ENCODE results near the gene ST8SIA6.

Gene ST8SIA6

DNA sequence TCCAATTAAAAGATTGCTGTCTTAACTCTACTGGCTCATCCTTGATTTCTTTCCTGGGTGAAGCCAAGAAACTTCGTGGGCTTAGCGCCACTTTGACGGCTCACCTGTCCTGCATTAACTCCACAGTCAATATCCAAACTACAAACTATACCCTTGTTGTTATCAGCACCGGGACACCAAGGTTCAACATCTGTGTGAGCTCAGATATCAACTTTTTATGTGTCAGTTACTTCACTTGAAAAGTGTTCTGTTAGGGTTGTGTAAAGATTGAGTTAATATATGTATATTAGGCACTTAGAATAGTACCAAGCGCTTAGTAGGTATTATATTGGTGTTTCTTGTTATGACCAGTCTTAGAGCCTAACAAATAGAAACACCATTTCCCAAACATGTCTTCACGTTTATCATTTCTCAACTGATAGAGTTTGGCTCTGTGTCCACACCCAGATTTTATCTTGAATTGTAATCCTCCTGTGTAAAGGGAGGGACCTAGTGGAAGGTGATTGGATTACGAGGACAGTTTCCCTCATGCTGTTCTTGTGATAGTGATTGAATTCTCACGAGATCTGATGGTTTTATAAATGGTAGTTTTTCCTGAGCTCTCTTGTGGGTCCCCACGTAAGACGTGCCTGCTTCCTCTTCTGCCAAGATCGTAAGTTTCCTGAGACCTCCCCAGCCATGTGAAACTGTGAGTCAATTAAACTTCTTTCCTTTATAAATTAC is 19.0 kb upstream of the ST8SIA6 start:
- no peak for TF ChIP-seq POLR2A (IDR thresholded peaks at IDR 0.05; ENCODE audit: low read depth, low read length)
- no peak for FAIRE-seq

DNA sequence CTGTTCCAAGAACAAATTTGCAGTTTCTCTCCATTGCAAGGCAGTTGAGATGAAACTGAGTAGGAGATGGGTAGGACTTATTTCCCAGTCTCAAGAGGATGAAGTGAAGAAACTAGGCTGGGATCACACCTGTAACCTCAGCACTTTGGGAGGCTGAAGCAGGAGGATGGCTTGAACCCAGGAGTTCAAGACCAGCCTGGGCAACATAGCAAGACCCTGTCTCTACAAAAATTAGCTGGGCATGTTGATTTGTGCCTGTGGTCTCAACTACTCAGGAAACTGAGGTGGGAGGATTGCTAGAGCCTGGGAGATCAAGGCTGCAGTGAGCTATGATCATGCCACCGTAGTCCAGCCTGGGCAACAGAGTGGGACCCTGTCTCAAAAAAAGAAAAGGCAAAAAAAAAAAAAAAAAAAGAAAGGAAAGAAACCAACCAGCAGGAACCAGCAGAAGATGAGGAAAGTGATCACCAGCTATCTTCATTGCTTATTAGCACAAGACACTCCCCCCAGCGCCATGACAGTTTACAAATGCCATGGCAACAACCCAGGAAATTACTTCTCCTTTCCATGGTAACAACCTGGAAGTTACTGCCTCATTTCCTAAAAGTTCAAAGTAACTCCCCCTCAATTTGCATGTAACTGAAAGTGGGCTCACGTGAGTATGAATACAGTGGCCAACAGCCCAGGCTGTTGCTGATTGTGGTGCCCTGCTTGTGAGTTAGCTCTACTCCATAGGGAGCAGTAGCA is 18.3 kb upstream of the ST8SIA6 start:
- TF ChIP-seq POLR2A (IDR thresholded peaks at IDR 0.05; ENCODE audit: low read depth, low read length): no peak
- DNase-seq (ENCODE audit: insufficient read length, low spot score): no peak
- FAIRE-seq: no peak

More for the DNA sequence above, 19.0 kb upstream of the ST8SIA6 start:
- DNase-seq (ENCODE audit: insufficient read length, low spot score): no peak

DNA sequence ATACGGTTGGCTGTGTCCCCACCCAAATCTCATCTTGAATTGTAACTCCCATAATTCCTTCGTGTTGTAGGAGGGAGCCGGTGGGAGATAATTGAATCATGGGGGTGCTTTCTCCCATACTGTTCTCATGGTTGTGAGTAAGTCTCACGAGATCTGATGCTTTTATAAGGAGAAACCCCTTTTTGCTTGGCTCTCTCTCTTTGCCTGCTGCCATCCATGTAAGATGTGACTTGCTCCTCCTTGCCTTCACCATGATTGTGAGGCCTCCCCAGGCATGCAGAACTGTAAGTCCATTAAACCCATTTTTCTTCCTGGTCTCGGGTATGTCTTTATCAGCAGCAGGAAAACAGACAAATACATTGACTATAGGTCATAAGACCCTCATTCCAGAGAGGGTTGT is 15.9 kb upstream of the ST8SIA6 start:
- no peak for FAIRE-seq
- DNase-seq (ENCODE audit: insufficient read length, low spot score): no peak
- no peak for TF ChIP-seq POLR2A (IDR thresholded peaks at IDR 0.05; ENCODE audit: low read depth, low read length)

DNA sequence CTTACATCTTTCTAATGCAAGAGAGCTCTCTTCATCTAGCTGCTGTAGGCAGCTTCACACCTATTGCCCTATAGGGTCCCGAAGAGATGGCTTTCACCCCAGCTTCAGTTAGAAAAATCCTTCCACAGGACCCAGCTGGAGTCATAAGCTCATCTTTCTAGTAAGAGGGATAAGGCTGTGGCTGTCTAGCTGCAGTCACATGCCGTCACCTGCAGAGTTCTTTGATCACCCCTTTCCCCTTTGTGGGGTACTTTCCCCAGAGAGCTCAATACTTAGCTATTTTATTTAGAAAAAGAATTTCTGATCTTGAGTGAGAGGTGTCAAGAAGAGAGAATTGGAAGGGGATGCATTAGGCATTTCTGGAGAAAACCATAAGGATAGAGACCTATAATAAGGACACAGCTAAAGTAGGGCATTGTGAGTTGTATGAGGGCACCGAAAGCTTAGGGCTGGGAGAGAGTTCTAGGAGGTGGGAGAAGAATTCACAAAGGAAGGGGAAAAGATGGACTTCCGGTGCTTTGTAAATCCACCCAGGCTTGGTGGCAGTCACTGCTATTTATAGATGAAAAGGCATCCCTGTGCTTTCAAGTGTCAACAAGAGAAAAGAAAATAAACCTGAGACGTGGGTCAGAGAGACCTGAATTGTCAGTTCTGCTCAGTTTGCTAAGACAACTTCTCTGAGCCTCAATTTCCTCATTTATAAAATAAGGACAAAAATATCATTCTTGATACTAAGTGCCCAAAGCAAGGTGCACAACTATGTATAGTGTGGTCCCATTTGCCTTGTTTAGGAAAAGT is 11.1 kb upstream of the ST8SIA6 start:
- DNase-seq (ENCODE audit: insufficient read length, low spot score) (no peak), FAIRE-seq (no peak)
- no peak for TF ChIP-seq POLR2A (IDR thresholded peaks at IDR 0.05; ENCODE audit: low read depth, low read length)

DNA sequence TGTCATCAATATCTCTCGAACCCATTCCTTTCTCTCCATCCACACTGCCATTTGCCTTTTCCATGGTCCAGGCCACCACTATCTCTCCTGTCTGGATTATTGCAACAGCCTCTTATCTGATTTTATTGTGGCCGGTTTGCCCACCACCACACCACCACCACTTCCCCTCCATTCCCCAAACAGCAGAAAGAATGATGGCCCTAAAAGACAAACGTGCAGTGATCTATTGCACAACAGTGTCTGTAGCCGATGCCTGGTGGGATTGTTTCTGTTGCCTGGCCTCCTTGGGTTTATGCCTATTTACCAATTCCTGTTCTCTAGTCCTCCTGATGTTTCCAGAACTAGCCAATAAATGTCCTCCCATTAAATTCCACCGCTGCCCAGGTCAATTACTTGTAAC is 10.2 kb upstream of the ST8SIA6 start:
- no peak for TF ChIP-seq POLR2A (IDR thresholded peaks at IDR 0.05; ENCODE audit: low read depth, low read length)
- DNase-seq (ENCODE audit: insufficient read length, low spot score) (no peak), FAIRE-seq (no peak)

DNA sequence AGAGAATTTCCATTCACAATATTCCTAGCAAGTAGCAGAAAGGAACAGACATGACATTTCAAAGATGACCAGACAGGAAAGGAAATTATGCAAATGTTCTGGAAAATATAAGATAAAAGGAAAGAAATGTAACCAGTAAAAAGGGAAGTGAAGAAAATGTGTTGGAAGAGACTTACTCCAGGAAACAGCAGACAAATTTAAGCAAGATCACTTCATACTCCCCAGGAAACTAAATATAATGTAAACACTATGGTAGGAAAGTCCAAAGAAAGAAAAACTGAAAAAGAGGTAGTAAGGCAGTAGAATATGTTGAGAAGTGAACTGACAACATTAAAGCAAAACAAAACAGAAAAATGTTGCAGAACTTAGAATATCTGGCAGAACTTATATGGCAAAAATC is 6.4 kb upstream of the ST8SIA6 start:
- FAIRE-seq (no peak), DNase-seq (ENCODE audit: insufficient read length, low spot score) (no peak)
- TF ChIP-seq POLR2A (IDR thresholded peaks at IDR 0.05; ENCODE audit: low read depth, low read length): no peak

DNA sequence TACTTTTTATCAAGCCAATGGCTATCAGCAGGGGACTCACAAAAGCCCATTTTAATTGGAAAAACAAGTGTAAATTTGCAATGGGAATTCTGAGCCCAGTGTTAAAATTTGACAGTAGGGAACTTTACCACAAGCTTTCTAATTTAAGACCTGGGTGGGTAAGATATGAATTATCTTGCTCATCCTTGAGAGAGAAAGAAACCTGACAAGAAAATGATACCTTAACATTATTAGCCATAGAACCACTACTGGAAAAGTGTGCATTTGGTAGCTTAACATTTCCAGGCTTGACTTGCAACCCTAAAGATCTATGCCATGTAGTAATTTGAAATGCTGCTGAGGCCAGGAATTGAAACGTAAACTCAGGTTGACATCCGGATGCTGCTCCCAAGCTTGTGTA is 2.7 kb upstream of the ST8SIA6 start:
- no peak for FAIRE-seq
- no peak for DNase-seq (ENCODE audit: insufficient read length, low spot score)
- no peak for TF ChIP-seq POLR2A (IDR thresholded peaks at IDR 0.05; ENCODE audit: low read depth, low read length)

DNA sequence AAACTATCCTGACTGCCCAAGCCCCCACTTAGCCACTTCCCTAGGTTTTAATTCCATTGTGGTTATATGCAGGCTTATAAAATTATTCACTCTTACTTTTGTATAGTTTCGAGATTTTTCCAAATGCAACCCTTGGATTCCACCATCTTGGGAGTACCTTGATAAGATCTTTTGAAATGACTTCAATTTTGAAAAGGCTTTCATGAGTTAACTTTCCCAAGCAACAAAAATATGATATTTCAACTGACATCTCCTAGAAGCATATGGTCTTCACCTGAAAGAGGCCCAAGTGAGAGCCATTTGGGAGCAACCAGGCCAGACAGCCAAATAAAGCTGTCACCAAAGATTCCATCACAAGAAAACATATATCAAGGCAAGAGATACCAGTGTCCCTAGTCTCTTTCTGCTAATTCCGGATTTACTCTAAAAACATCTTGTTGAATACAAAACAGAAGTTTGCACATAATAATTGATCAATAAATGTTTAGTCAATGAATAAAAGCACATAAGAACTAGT is 1.7 kb upstream of the ST8SIA6 start:
- FAIRE-seq (no peak), DNase-seq (ENCODE audit: insufficient read length, low spot score) (no peak)
- no peak for TF ChIP-seq POLR2A (IDR thresholded peaks at IDR 0.05; ENCODE audit: low read depth, low read length)

DNA sequence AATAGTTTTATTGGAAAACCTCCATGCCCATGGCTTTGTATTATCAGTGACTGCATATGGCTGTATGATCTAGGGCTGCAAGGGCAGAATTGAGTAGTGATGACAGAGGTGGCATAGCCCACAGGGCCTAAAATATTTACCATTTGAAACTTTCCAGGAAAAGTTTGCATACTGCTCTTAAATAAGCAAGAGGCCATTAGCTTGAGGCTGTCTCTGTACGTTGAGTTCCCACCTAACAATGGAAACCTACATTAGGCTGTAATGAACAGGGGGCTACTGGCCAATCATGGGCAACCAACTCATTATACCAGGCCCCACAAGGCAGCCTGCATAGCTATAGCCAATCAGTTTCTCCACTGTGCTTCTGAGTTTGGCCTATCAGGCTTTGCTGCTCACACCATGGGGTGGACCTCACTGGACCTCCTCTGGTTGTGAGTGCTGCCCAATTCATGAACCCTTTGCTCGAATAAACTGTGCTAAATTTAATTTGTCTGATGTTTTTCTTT is 673 bp upstream of the ST8SIA6 start:
- DNase-seq (ENCODE audit: insufficient read length, low spot score): no peak
- TF ChIP-seq POLR2A (IDR thresholded peaks at IDR 0.05; ENCODE audit: low read depth, low read length): no peak
- no peak for FAIRE-seq

DNA sequence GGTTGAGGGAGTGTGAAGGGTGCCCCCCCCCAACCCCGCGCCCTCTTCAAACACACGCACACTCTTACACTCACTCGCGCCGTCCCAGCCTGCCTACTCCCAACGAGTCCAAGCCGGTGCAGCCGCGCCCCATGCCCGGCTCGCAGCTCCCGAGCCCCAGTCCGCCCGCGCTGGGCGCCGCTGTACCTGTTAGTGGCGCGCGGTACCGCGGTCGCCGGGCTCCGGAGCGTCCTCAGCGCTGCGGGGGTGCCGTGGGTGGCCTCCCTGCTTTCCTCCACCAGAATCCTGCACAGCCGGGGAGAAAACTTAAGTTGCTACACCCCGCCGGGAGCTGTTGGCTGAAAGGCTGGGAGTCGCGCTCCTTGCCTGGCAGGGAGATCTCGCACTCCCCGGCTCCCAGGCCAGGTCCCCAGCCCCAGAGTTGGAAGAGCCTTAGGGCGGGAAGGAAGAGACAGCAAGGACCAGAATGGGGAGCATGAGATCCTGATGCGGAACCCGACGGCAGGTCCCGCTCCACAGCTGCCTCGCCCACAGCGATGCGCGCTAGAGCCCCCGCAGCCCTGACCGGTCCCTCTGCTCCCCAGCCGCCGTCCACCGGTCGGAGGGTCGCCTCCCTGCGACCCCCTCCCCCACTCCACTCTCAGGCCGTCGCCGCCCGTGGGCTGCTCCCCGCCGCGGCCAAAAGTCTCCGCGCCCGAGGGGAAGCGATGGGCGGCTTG is 863 bp downstream of the ST8SIA6 start:
- no peak for FAIRE-seq
- DNase-seq (ENCODE audit: insufficient read length, low spot score): peak; percentile 58
- no peak for TF ChIP-seq POLR2A (IDR thresholded peaks at IDR 0.05; ENCODE audit: low read depth, low read length)

DNA sequence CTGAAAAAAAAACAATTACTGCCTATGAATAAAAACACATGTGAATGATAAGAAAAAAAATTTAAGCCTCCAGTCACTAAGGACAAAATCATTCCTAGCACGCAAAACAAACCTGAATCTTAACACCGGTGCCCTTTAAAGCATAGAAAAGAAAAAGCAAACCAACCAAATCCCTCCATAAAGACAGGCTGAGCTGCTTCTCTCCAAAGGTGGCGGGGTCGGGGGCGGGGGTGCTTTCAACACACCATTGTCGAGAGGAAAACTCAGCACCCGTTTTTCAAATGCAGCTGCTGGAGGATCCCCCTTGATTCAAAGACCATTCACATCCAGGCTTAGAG is 1.4 kb downstream of the ST8SIA6 start:
- TF ChIP-seq POLR2A (IDR thresholded peaks at IDR 0.05; ENCODE audit: low read depth, low read length): no peak
- no peak for DNase-seq (ENCODE audit: insufficient read length, low spot score)
- FAIRE-seq: no peak

DNA sequence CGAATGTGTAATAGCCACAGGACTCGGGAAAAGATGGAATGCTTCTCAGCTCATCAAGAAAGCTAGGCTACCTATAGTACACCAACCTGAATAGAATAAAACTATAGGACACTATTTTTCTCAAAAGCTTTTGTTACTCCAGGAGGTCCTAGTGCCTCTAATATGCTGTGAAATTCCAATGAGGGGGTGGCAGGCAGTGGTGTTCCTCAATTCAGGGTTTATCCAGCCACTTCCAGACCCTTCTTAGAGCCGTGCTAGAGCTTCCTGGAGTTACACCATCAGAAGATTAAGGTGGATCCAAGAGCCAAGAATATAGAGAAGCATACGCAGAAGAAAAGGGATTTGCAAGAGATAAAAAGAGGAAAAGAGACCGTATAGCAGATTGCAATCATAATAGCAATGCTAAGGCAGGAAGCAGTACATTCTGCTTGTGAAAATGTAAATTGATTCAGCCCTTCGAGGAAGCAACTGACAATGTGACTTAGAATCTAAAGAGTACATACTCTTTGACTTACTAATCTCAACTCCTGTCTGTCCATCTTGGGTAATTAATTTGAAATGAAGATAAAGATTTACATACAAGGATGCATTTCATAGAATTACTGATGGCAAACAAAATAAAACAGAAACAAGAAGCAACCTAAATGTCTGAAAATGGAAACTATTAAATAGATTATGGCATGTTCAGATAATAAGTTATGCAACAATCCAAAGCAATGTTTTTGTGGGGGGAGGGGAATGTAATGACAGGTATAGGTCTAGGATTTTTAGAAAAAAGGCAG is 2.1 kb downstream of the ST8SIA6 start:
- FAIRE-seq (no peak), DNase-seq (ENCODE audit: insufficient read length, low spot score) (no peak)
- TF ChIP-seq POLR2A (IDR thresholded peaks at IDR 0.05; ENCODE audit: low read depth, low read length): no peak

DNA sequence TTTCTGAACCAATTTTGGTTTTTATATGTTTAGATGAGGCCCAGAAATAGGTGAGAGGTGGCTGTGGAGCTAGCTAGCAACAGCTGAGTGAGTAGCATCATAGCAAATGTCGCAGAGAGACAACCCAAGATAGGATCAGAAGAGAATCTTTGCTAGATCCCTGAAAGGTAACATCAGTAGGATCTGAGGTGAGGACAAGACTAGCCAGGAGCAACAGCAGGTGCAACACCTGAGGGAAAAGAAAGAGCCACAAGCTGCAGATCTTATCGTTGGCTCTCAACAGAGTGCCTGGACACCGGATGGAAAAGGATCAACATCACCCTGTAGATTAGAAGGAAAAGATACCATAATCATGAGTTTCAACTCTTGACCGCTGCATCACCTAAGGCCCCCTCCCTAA is 4.4 kb downstream of the ST8SIA6 start:
- FAIRE-seq: no peak
- no peak for TF ChIP-seq POLR2A (IDR thresholded peaks at IDR 0.05; ENCODE audit: low read depth, low read length)
- DNase-seq (ENCODE audit: insufficient read length, low spot score): no peak

Measured in H54 (cell line).